Right cardiac atrium (tissue), 5 donors: ENCODE measurements around the gene HIF3A. TPM values are rescaled to one million over a fixed set of nuclear protein-coding genes. Genes with fewer than 3 reads are reported as not detected.
"Not testable (repeated sequence)": the region's sequence is repeated elsewhere in the genome, so short reads cannot be mapped to it uniquely, and the experiment has no call there.

Source experiments
- ATAC-seq, 2 donors: fragments of 200-7000 bp; cut with Tn5 transposase; one replicate each; pipeline versions ENCODE4 v1.8.0 to v1.9.1; 2020; ENCODE audit warnings: moderate library complexity in 2 of 2, mild to moderate bottlenecking in 1 of 2
- DNase-seq, 3 donors: peaks; one replicate each; pipeline ENCODE4 v3.0.0-alpha.2; 2020
- H3K27ac ChIP-seq: one replicate; pipeline ENCODE4 v1.5.1; 2013; ENCODE audit warnings: mild to moderate bottlenecking, low read length, control low read depth, moderate library complexity
- H3K27me3 ChIP-seq: one replicate; pipeline ENCODE4 v1.6.1; 2013; ENCODE audit not compliant: control insufficient read depth, insufficient read depth
- H3K4me1 ChIP-seq: one replicate; pipeline ENCODE4 v1.6.1; 2013; ENCODE audit warnings: low read length; ENCODE audit not compliant: control insufficient read depth, insufficient read depth
- H3K4me3 ChIP-seq: one replicate; pipeline ENCODE4 v1.5.1; 2013; ENCODE audit warnings: low read length, control low read depth
- H3K9me3 ChIP-seq: one replicate; pipeline ENCODE4 v1.6.1; 2013; ENCODE audit warnings: low read length; ENCODE audit not compliant: control insufficient read depth
- WGBS: extraction: QIAGEN DNeasy Blood & Tissue Kit; methylation state at CpG from one replicate; pipeline ENCODE4 v1.1.7; 2013; 5-methylcytosine and 5-hydroxymethylcytosine counted together
- intact Hi-C, 4 donors: fragments of 100-400 bp; cut with DNase I; formaldehyde crosslinking; loops; one replicate each; pipeline versions ENCODE4 v1.11.0 to v1.14.0; 2022 to 2023
- long read RNA-seq, 4 donors: library from polyadenylated mRNA; unstranded; transcript quantifications; one replicate each; pipeline ENCODE4 v2.0.0, GENCODE V29; 2020 to 2021
- polyA plus RNA-seq: library from polyadenylated mRNA; stranded (reverse); fragments of 200-250 nt; gene quantifications from one replicate; pipeline ENCODE4 v1.2.3, GENCODE V29; 2013
- total RNA-seq, 4 donors: library from RNA; stranded (reverse); fragmentation: NEBNext Ultra II Directional; extraction: Animal tissue kit (Norgen Biotek cat#: 25700); gene quantifications; one replicate each; pipeline ENCODE4 v1.2.1, GENCODE V29; 2021
- donor health status: healthy with polysubstance abuse.
- donor health status: DM: no; HTN: yes; CAD: no.
- donor health status: DM: no; HTN: no; CAD: no.
- donor health status: DM: no; HTN: yes; CAD: no; lungs with severe emphysema.
- donor health status: DM: yes; HTN: yes; CAD: no.

Gene HIF3A
- total RNA-seq (100 to 1,000 TPM in 1 of 4 donors, 10 to 100 TPM in 3; 60.0 to 132 (median 90.8) TPM), polyA plus RNA-seq (94.7 TPM)
- long read RNA-seq, donor 1, partial matches to known transcripts, result 38 of 99 reads
- long read RNA-seq, donor 1, other reads (novel, unspliced or antisense), result 61 of 99 reads
- long read RNA-seq, donor 2, full-length matches to known transcripts, result 8 of 57 reads
- long read RNA-seq, donor 2, partial matches to known transcripts, result 10 of 57 reads
- long read RNA-seq, donor 2, other reads (novel, unspliced or antisense), result 39 of 57 reads
- long read RNA-seq, donor 3, full-length matches to known transcripts, result 5 of 110 reads
- long read RNA-seq, donor 3, partial matches to known transcripts, result 42 of 110 reads
- long read RNA-seq, donor 3, other reads (novel, unspliced or antisense), result 63 of 110 reads
- long read RNA-seq, donor 4, full-length matches to known transcripts, result 13 of 90 reads
- long read RNA-seq, donor 4, partial matches to known transcripts, result 16 of 90 reads
- long read RNA-seq, donor 4, other reads (novel, unspliced or antisense), result 61 of 90 reads

GRCh38 chr19:46296722-46297461 is at the start of gene HIF3A:
TSS of gene HIF3A (plus strand) at chr19:46297042. CDS start at chr19:46297077, 35 bp downstream.
- H3K27me3 ChIP-seq, result no peaks in the 10 kb centered on the region
- H3K27ac ChIP-seq, result peak within 1 kb of the TSS; percentile 94
- 11% methylated on average over 46 of the region's 46 CpGs for WGBS
- H3K4me1 ChIP-seq, result peaks cover 3% of the 10 kb centered on the region
- intact Hi-C loops, result loop anchor here in 1 of 4 donors (10.0 kb wide), 1 partner anchor 218 kb away; no protein-coding TSS in a partner anchor
- H3K4me3 ChIP-seq, result peak within 1 kb of the TSS; percentile 69
- peak; percentile 6 to 8 for ATAC-seq
- DNase-seq, result peak; percentile 66 to 92 (median 92)
- no peaks in the 10 kb centered on the region for H3K9me3 ChIP-seq

- H3K4me1 ChIP-seq, result no peaks in the 10 kb centered on the region
- no peak overlapping the region for H3K27ac ChIP-seq
- H3K9me3 ChIP-seq, result no peaks in the 10 kb centered on the region
- no peaks in the 10 kb centered on the region for H3K27me3 ChIP-seq
- 51% methylated on average over 3 of the region's 3 CpGs for WGBS
- ATAC-seq (no peak), DNase-seq (no peak)
- intact Hi-C loops, result no loop called here
- H3K4me3 ChIP-seq, result no peak overlapping the region
Observed at GRCh38 chr19:46250076-46250735, 46.6 kb upstream of the HIF3A start.

- Histone ChIP-seq H3K4me1 (no peaks in the 10 kb centered on the region), H3K27ac (no peak overlapping the region), H3K27me3 (no peaks in the 10 kb centered on the region), H3K4me3 (no peak overlapping the region), H3K9me3 (no peaks in the 10 kb centered on the region)
- no peak for ATAC-seq
- intact Hi-C loops, result no loop called here
- 81% methylated on average over 5 of the region's 5 CpGs for WGBS
- DNase-seq, result no peak
Observed at GRCh38 chr19:46251416-46251815, 45.4 kb upstream of the HIF3A start.

- 72% methylated on average over 4 of the region's 4 CpGs for WGBS
- no peak for DNase-seq
- intact Hi-C loops, result no loop called here
- H3K27me3 ChIP-seq, result peaks cover 2% of the 10 kb centered on the region
- H3K9me3 ChIP-seq, result no peaks in the 10 kb centered on the region
- no peak for ATAC-seq
- H3K4me3 ChIP-seq, result no peak overlapping the region
- H3K27ac ChIP-seq, result no peak overlapping the region
- H3K4me1 ChIP-seq, result no peaks in the 10 kb centered on the region
Observed at GRCh38 chr19:46254776-46255175, 42.1 kb upstream of the HIF3A start.

GRCh38 chr19:46256855-46257254 is 40.0 kb upstream of the HIF3A start:
- 68% methylated on average over 8 of the region's 8 CpGs for WGBS
- intact Hi-C loops, result no loop called here
- H3K27me3 ChIP-seq, result peaks cover 2% of the 10 kb centered on the region
- H3K4me1 ChIP-seq, result no peaks in the 10 kb centered on the region
- no peak overlapping the region for H3K4me3 ChIP-seq
- no peak for ATAC-seq
- DNase-seq, result no peak
- no peak overlapping the region for H3K27ac ChIP-seq
- H3K9me3 ChIP-seq, result no peaks in the 10 kb centered on the region

GRCh38 chr19:46261501-46261900 is 35.3 kb upstream of the HIF3A start:
- 64% methylated on average over 7 of the region's 7 CpGs for WGBS

GRCh38 chr19:46262684-46263296 is 34.1 kb upstream of the HIF3A start:
- not testable (repeated sequence) for H3K4me3 ChIP-seq, H3K27ac ChIP-seq, H3K27me3 ChIP-seq, DNase-seq, ATAC-seq, H3K4me1 ChIP-seq, H3K9me3 ChIP-seq
- 57% methylated on average over 11 of the region's 11 CpGs for WGBS
- intact Hi-C loops, result loop anchor here in 3 of 4 donors (2.0 to 10.0 kb wide), 5 partner anchors 178 to 235 kb away; no protein-coding TSS in a partner anchor

More at GRCh38 chr19:46261501-46261900, 35.3 kb upstream of the HIF3A start:
- intact Hi-C loops, result loop anchor here in 3 of 4 donors (5.0 to 10.0 kb wide), 4 partner anchors 177 to 234 kb away; no protein-coding TSS in a partner anchor
- not testable (repeated sequence) for H3K27me3 ChIP-seq, H3K9me3 ChIP-seq, ATAC-seq, H3K4me3 ChIP-seq, DNase-seq, H3K27ac ChIP-seq, H3K4me1 ChIP-seq

- WGBS, result 77% methylated on average over 5 of the region's 5 CpGs
- DNase-seq, H3K4me3 ChIP-seq, H3K27me3 ChIP-seq, H3K27ac ChIP-seq, H3K9me3 ChIP-seq, ATAC-seq, H3K4me1 ChIP-seq: not testable (repeated sequence)
- intact Hi-C loops, result loop anchor here in 3 of 4 donors (5.0 to 10.0 kb wide), 4 partner anchors 180 to 238 kb away; no protein-coding TSS in a partner anchor
Observed at GRCh38 chr19:46264801-46265200, 32.0 kb upstream of the HIF3A start.

- ATAC-seq (peak; percentile 67 to 85), DNase-seq (peak in 1 of 3 donors; percentile 42)
- Histone ChIP-seq H3K27ac (no peak overlapping the region), H3K4me3 (no peak overlapping the region), H3K27me3 (no peaks in the 10 kb centered on the region), H3K9me3 (no peaks in the 10 kb centered on the region), H3K4me1 (no peaks in the 10 kb centered on the region)
- 18% methylated on average over 10 of the region's 10 CpGs for WGBS
- intact Hi-C loops, result loop anchor here in 2 of 4 donors (5.0 to 10.0 kb wide), 2 partner anchors 181 to 238 kb away; no protein-coding TSS in a partner anchor
Observed at GRCh38 chr19:46265217-46265828, 31.5 kb upstream of the HIF3A start.

- intact Hi-C loops, result loop anchor here in 2 of 4 donors (5.0 to 10.0 kb wide), 2 partner anchors 184 to 242 kb away; no protein-coding TSS in a partner anchor
- H3K27ac ChIP-seq, result no peak overlapping the region
- WGBS, result 81% methylated on average over 7 of the region's 7 CpGs
- no peak for DNase-seq
- ATAC-seq, result no peak
- no peaks in the 10 kb centered on the region for H3K4me1 ChIP-seq
- H3K9me3 ChIP-seq, result no peaks in the 10 kb centered on the region
- no peak overlapping the region for H3K4me3 ChIP-seq
- no peaks in the 10 kb centered on the region for H3K27me3 ChIP-seq
Observed at GRCh38 chr19:46269101-46269500, 27.7 kb upstream of the HIF3A start.
